GM23338 (cell line): ENCODE results near the gene SH3GL2. TPM values are rescaled to one million over a fixed set of nuclear protein-coding genes. Genes with fewer than 3 reads are reported as not detected.

Source experiments
- ATAC-seq: fragments of 200-7000 bp; cut with Tn5 transposase; 3 replicates; pipeline ENCODE4 v1.9.1; 2020
- DNase-seq: peaks from one replicate; pipeline ENCODE4 v3.0.0-alpha.2; 2015; ENCODE audit warnings: low spot score
- H2AFZ ChIP-seq: fragments of 200-600 bp; sonication (generic); 2 replicates; pipeline ENCODE4 v1.8.0; 2016; ENCODE audit warnings: antibody characterized with exemption, mild to moderate bottlenecking, moderate library complexity
- H3F3A ChIP-seq: fragments of 200-600 bp; sonication (generic); replicated peaks from 2 replicates; pipeline ENCODE4 v1.8.0; 2017; ENCODE audit warnings: antibody characterized with exemption, mixed run types, low read depth
- H3K27ac ChIP-seq: fragments of 200-600 bp; sonication (generic); 2 replicates; pipeline ENCODE4 v1.6.1; 2016; ENCODE audit warnings: low read depth
- H3K27me3 ChIP-seq: fragments of 200-600 bp; sonication (generic); 2 replicates; pipeline ENCODE4 v1.8.0; 2016; ENCODE audit warnings: mild to moderate bottlenecking, mixed run types, moderate library complexity; ENCODE audit not compliant: insufficient read depth
- H3K36me3 ChIP-seq: fragments of 200-600 bp; sonication (generic); 2 replicates; pipeline ENCODE4 v1.8.0; 2016; ENCODE audit warnings: mild to moderate bottlenecking; ENCODE audit not compliant: insufficient read depth
- H3K4me1 ChIP-seq: fragments of 200-600 bp; sonication (generic); 2 replicates; pipeline ENCODE4 v1.8.0; 2016; ENCODE audit warnings: mild to moderate bottlenecking, moderate library complexity; ENCODE audit not compliant: insufficient read depth
- H3K4me2 ChIP-seq: fragments of 200-600 bp; sonication (generic); 2 replicates; pipeline ENCODE4 v1.7.1; 2017; ENCODE audit warnings: mixed run types
- H3K4me3 ChIP-seq: fragments of 200-600 bp; sonication (generic); 2 replicates; pipeline ENCODE4 v1.6.1; 2016; ENCODE audit warnings: mixed run types
- H3K79me2 ChIP-seq: fragments of 200-600 bp; sonication (generic); replicated peaks from 2 replicates; pipeline ENCODE4 v1.8.0; 2017; ENCODE audit warnings: mild to moderate bottlenecking; ENCODE audit not compliant: insufficient read depth
- H3K9me2 ChIP-seq: fragments of 200-600 bp; sonication (generic); 2 replicates; pipeline ENCODE4 v1.8.0; 2017; ENCODE audit not compliant: insufficient read depth
- H4K20me1 ChIP-seq: fragments of 200-600 bp; sonication (generic); replicated peaks from 2 replicates; pipeline ENCODE4 v1.8.0; 2017; ENCODE audit warnings: mild to moderate bottlenecking; ENCODE audit not compliant: insufficient read depth
- H3K27ac Mint-ChIP-seq: 2 replicates; pipeline ENCODE4 v1.8.0; 2020; ENCODE audit warnings: inconsistent platforms, mild to moderate bottlenecking, moderate library complexity, mixed read lengths
- H3K27me3 Mint-ChIP-seq: 3 replicates; pipeline ENCODE4 v1.8.0; 2022; ENCODE audit warnings: low read depth, mild to moderate bottlenecking, moderate library complexity, mixed read lengths, inconsistent platforms; ENCODE audit not compliant: insufficient read depth, poor library complexity
- H3K36me3 Mint-ChIP-seq: 3 replicates; pipeline ENCODE4 v1.8.0; 2021; ENCODE audit warnings: low read depth, mild to moderate bottlenecking, inconsistent platforms, moderate library complexity, mixed read lengths
- H3K4me1 Mint-ChIP-seq: 3 replicates; pipeline ENCODE4 v1.8.0; 2020; ENCODE audit warnings: mild to moderate bottlenecking, inconsistent platforms, mixed read lengths
- H3K4me3 Mint-ChIP-seq: 3 replicates; pipeline ENCODE4 v1.8.0; 2021; ENCODE audit warnings: moderate library complexity, mild to moderate bottlenecking, inconsistent platforms, mixed read lengths
- H3K9me3 Mint-ChIP-seq: 3 replicates; pipeline ENCODE4 v1.8.0; 2020; ENCODE audit warnings: moderate library complexity, mild to moderate bottlenecking, inconsistent platforms, mixed read lengths
- CREB1 ChIP-seq: fragments of 250-450 bp; sonication (Bioruptor Pico); IDR thresholded peaks from 2 replicates; pipeline ENCODE4 v1.5.0; 2020; ENCODE audit warnings: low read depth, mild to moderate bottlenecking, moderate library complexity
- ETS1 ChIP-seq: IDR thresholded peaks from 2 replicates; pipeline ENCODE4 v1.6.1; 2016; ENCODE audit warnings: antibody characterized with exemption
- EZH2 ChIP-seq: fragments of 200-600 bp; sonication (generic); IDR thresholded peaks from one replicate; pipeline ENCODE4 v1.8.0; 2017; ENCODE audit warnings: antibody characterized with exemption, mild to moderate bottlenecking, low read depth; ENCODE audit not compliant: unreplicated experiment
- EZH2phosphoT487 ChIP-seq: fragments of 200-600 bp; sonication (generic); IDR thresholded peaks from one replicate; pipeline ENCODE4 v1.8.1; 2018; ENCODE audit warnings: antibody characterized with exemption; ENCODE audit not compliant: unreplicated experiment
- JUNB ChIP-seq: IDR thresholded peaks from one replicate; pipeline ENCODE4 v1.6.1; 2016; ENCODE audit warnings: antibody characterized with exemption; ENCODE audit not compliant: unreplicated experiment
- NANOG ChIP-seq: IDR thresholded peaks from 2 replicates; pipeline ENCODE4 v1.6.1; 2016; ENCODE audit warnings: antibody characterized with exemption, borderline replicate concordance
- POLR2AphosphoS5 ChIP-seq: IDR thresholded peaks from 2 replicates; pipeline ENCODE4 v1.6.1; 2016; ENCODE audit warnings: antibody characterized with exemption, low read depth
- REST ChIP-seq: IDR thresholded peaks from one replicate; pipeline ENCODE4 v1.6.1; 2018; ENCODE audit warnings: antibody characterized with exemption; ENCODE audit not compliant: unreplicated experiment
- STAT1 ChIP-seq: IDR thresholded peaks from one replicate; pipeline ENCODE4 v1.6.1; 2016; ENCODE audit warnings: antibody characterized with exemption; ENCODE audit not compliant: unreplicated experiment
- ZNF114 ChIP-seq: fragments of 250-450 bp; sonication (Bioruptor Pico); IDR thresholded peaks from 2 replicates; pipeline ENCODE4 v1.5.0; 2020; ENCODE audit warnings: mild to moderate bottlenecking, moderate library complexity
- ZNF331 ChIP-seq: fragments of 250-450 bp; sonication (Bioruptor Pico); IDR thresholded peaks from 2 replicates; pipeline ENCODE4 v1.5.0; 2020; ENCODE audit warnings: low read depth, mild to moderate bottlenecking, moderate library complexity
- polyA plus RNA-seq: library from polyadenylated mRNA; unstranded; fragments of >200 nt; fragmentation: Nextera tagmentation; extraction: Ambion mirVana; gene quantifications from 2 replicates; pipeline ENCODE4 v1.2.1, GENCODE V29; 2016
- total RNA-seq: library from RNA; depleted of rRNA; stranded (reverse); fragments of >200 nt; shearing (Covaris generic); gene quantifications from 2 replicates; pipeline ENCODE4 v1.2.3, GENCODE V29; 2014
- TF ChIP-seq, protein P1 (sequence below), 2 experiments: fragments of 200-600 bp in 1 of 2; sonication (generic) in 1 of 2; conservative IDR thresholded peaks; 2 replicates each; pipeline versions ENCODE4 v1.5.1 to v1.6.1; 2016 to 2017; ENCODE audit warnings: antibody characterized with exemption in 2 of 2, low read depth in 2 of 2, mild to moderate bottlenecking in 2 of 2, moderate library complexity in 1 of 2
- TF ChIP-seq, protein P2 (sequence below): fragments of 250-450 bp; sonication (Bioruptor Pico); IDR thresholded peaks from 2 replicates; pipeline ENCODE4 v1.5.0; 2020; ENCODE audit warnings: mild to moderate bottlenecking, moderate library complexity

SH3GL2 gene
- total and polyA plus RNA-seq, 2 experiments from 2014 or later: 5.9 to 8.6 TPM

DNA sequence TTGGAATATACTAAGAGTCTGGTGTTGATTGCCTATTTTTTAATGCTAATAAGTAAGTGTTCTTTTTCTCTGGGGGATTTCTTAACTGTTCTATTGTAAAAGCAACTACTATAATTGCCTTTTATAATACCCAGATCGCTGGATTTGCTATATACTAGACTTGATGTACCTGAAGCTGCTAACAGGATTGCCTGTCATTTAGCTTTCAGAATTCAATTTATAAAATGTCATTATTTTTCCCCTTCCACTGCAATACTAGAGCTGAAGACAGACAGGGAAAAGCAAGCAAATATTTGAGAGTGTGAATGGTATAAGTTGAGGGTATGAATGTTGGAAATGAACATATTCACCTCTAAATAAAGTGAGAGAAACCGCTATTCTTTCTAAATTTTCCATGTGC, 115.5 kb downstream of the SH3GL2 start:
- Histone ChIP-seq H3F3A (no peaks in the 10 kb centered on the region), H3K36me3 (no peaks in the 10 kb centered on the region), H3K4me1 (peaks cover 4% of the 10 kb centered on the region; the same call in 1 of the 2 replicates), H3K4me2 (no peak overlapping the region), H3K27ac (no peak overlapping the region), H3K9me2 (no peaks in the 10 kb centered on the region), H4K20me1 (0 out of 2 replicates have a peak, but pooled peaks cover 4% of the 10 kb centered on the region), H3K4me3 (no peak overlapping the region), H3K27me3 (no peaks in the 10 kb centered on the region), H3K79me2 (no peaks in the 10 kb centered on the region), H2AFZ (no peak overlapping the region)
- Mint-ChIP-seq H3K36me3 (no peaks in the 10 kb centered on the region), H3K9me3 (no peaks in the 10 kb centered on the region; the same call in 2 of the 3 replicates), H3K27me3 (no peaks in the 10 kb centered on the region), H3K4me3 (no peak overlapping the region), H3K4me1 (peaks cover 3% of the 10 kb centered on the region; the same call in 2 of the 3 replicates), H3K27ac (no peak overlapping the region)
- TF ChIP-seq ZNF114 (CRISPR knock-in tag) (no peak), ZNF331 (CRISPR knock-in tag) (no peak), ETS1 (no peak), JUNB (no peak), EZH2 (no peak), EZH2phosphoT487 (no peak), POLR2AphosphoS5 (no peak), STAT1 (no peak), REST (no peak), NANOG (no peak), CREB1 (CRISPR knock-in tag) (no peak)
- TF ChIP-seq, protein P1, sequence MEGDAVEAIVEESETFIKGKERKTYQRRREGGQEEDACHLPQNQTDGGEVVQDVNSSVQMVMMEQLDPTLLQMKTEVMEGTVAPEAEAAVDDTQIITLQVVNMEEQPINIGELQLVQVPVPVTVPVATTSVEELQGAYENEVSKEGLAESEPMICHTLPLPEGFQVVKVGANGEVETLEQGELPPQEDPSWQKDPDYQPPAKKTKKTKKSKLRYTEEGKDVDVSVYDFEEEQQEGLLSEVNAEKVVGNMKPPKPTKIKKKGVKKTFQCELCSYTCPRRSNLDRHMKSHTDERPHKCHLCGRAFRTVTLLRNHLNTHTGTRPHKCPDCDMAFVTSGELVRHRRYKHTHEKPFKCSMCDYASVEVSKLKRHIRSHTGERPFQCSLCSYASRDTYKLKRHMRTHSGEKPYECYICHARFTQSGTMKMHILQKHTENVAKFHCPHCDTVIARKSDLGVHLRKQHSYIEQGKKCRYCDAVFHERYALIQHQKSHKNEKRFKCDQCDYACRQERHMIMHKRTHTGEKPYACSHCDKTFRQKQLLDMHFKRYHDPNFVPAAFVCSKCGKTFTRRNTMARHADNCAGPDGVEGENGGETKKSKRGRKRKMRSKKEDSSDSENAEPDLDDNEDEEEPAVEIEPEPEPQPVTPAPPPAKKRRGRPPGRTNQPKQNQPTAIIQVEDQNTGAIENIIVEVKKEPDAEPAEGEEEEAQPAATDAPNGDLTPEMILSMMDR (conservative IDR thresholded peaks at IDR 0.05; ENCODE audit: low read depth in 2 of 2): no peak
- TF ChIP-seq, protein P2, sequence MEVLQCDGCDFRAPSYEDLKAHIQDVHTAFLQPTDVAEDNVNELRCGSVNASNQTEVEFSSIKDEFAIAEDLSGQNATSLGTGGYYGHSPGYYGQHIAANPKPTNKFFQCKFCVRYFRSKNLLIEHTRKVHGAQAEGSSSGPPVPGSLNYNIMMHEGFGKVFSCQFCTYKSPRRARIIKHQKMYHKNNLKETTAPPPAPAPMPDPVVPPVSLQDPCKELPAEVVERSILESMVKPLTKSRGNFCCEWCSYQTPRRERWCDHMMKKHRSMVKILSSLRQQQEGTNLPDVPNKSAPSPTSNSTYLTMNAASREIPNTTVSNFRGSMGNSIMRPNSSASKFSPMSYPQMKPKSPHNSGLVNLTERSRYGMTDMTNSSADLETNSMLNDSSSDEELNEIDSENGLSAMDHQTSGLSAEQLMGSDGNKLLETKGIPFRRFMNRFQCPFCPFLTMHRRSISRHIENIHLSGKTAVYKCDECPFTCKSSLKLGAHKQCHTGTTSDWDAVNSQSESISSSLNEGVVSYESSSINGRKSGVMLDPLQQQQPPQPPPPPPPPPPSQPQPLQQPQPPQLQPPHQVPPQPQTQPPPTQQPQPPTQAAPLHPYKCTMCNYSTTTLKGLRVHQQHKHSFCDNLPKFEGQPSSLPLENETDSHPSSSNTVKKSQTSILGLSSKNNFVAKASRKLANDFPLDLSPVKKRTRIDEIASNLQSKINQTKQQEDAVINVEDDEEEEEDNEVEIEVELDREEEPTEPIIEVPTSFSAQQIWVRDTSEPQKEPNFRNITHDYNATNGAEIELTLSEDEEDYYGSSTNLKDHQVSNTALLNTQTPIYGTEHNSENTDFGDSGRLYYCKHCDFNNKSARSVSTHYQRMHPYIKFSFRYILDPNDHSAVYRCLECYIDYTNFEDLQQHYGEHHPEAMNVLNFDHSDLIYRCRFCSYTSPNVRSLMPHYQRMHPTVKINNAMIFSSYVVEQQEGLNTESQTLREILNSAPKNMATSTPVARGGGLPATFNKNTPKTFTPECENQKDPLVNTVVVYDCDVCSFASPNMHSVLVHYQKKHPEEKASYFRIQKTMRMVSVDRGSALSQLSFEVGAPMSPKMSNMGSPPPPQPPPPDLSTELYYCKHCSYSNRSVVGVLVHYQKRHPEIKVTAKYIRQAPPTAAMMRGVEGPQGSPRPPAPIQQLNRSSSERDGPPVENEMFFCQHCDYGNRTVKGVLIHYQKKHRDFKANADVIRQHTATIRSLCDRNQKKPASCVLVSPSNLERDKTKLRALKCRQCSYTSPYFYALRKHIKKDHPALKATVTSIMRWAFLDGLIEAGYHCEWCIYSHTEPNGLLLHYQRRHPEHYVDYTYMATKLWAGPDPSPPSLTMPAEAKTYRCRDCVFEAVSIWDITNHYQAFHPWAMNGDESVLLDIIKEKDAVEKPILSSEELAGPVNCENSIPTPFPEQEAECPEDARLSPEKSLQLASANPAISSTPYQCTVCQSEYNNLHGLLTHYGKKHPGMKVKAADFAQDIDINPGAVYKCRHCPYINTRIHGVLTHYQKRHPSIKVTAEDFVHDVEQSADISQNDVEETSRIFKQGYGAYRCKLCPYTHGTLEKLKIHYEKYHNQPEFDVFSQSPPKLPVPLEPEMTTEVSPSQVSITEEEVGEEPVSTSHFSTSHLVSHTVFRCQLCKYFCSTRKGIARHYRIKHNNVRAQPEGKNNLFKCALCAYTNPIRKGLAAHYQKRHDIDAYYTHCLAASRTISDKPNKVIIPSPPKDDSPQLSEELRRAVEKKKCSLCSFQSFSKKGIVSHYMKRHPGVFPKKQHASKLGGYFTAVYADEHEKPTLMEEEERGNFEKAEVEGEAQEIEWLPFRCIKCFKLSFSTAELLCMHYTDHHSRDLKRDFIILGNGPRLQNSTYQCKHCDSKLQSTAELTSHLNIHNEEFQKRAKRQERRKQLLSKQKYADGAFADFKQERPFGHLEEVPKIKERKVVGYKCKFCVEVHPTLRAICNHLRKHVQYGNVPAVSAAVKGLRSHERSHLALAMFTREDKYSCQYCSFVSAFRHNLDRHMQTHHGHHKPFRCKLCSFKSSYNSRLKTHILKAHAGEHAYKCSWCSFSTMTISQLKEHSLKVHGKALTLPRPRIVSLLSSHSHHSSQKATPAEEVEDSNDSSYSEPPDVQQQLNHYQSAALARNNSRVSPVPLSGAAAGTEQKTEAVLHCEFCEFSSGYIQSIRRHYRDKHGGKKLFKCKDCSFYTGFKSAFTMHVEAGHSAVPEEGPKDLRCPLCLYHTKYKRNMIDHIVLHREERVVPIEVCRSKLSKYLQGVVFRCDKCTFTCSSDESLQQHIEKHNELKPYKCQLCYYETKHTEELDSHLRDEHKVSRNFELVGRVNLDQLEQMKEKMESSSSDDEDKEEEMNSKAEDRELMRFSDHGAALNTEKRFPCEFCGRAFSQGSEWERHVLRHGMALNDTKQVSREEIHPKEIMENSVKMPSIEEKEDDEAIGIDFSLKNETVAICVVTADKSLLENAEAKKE (CRISPR knock-in tag): no peak
- ATAC-seq (no peak), DNase-seq (no peak)
